Middle frontal gyrus (tissue), 1 donor: Measurements from ENCODE around the gene ZFHX3.

ENCODE experiments used
- DNase-seq: peaks from one replicate; pipeline ENCODE4 v3.0.0-alpha.2; 2015; ENCODE audit warnings: low spot score; ENCODE audit errors: extremely low spot score

Gene ZFHX3

DNA sequence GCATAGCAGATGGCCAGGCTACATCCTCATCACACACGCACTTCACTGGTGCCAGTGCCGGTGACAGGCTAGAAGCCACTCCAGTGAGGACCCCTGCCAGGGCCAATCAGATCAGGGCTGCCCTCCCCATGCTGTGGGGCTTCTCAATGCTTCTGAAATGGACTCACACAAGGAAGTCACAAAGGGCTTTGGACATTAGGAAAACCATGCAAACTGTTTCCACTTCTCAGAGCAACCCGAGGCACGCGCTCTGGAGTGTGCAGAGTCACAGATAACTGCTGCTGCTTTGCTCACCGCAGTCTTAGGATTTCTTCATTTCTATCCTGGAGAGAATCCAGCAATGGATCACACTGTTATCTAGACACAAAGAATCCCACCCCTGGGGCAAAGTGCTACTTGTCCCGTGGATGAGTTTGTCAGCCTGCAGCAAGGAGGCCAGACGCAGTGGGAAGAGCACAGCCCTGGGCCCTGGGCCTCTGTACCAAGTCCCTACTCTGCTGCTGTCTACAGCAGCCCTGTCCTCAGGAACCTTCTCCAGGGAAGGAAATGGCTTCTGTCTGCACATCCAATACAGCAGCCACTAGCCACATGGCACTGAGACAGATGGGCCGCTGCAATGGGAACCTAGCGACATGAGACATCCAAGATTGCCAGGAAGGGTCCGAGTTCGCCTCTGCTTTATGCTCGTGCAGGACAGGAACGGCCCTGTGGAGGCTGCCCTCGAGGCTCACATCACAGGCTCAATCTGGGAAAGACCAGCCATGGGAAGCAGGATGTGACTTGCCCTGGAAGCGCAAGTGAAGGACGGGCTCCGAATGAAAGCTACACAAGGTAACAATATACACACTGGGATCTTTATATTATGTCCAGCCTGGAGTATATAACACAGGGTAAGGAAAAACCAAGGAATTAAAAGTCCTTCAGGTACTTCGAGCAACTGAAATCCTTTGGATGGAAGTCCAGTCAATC, 169.3 kb downstream of the ZFHX3 start:
- DNase-seq = no peak

- no peak for DNase-seq
Measured at GRCh38 chr16:72877374-72878028, 170.4 kb downstream of the ZFHX3 start.

DNA sequence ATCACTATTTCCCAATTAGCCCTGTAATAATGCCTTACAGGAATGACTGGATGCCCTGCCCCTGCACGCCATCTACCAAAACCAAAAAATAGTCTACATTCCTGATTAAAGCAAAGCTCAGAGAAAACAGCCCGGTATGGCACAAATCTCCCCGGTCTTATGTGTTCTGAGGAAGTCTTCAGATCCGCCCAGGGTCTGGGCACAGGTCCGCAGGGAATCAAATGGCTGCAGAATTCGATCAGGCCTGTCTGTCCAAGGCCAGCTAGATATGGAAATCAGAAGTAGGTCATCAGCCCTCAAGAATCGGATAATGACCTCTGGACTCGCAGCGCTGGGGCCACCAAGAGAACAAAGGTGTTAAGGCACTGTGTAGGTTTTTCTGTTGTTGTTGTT, 171.0 kb downstream of the ZFHX3 start:
- DNase-seq = no peak

DNA sequence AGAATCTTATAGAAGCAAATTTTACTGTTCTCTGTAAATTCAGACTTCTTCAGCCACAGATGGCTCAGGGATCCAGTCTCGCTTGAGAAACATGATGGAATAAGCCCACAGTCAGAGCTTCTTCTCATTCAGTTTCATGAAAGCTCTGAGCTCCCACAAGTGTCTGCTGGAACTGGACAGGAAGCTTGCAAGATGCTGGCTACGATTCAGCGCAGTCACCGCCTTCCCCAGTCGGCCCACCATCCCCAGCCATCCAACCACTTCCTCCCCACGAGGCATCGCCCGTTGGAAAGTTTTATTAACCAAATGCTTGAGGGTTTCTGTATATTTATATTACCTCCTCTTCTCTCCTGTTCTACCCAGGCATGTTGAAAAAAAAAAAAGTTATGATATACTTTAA, 171.7 kb downstream of the ZFHX3 start:
- no peak for DNase-seq

- DNase-seq = no peak
Measured at GRCh38 chr16:72875291-72876031, 172.5 kb downstream of the ZFHX3 start.

GRCh38 chr16:72873853-72874252, 174.1 kb downstream of the ZFHX3 start:
- no peak for DNase-seq

DNA sequence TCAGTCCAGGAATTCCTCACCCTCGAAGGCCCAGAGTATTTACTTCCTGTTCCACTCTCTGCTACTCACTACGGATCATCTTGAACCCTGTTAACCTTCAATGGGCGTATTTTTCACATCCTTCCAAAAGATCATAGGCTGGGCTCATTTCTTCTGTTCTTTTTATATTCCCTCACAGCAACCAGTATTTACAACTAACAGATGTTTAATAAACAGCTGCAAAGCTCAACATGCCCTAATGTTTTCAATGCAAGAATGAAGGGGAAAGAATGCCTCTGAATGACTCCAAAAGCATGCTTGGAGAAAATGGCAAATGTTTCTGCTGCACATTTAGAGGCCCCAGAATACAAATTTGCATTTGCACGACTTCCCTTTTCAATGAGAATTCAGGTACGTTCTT, 174.9 kb downstream of the ZFHX3 start:
- DNase-seq = no peak

DNA sequence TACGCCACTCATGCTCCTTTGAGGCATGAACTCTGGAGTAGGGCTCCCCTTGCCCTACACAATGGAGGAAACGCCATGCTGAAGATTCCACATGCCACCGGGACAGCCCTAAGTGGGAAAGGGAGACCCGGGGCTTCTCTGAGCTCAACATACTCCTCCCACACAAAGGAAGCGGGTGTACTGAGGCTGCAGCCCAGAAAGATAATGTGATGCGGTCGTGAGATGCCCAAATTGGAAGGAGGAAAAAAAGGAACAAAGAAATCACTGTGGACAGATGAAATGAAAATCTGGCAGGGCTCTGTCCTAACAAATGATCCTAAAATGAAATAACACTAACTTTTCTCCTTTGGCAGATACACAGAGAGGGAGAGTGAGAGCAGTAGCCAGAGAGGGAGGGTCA, 182.1 kb downstream of the ZFHX3 start:
- no peak for DNase-seq

- no peak for DNase-seq
Measured at GRCh38 chr16:72865258-72865657, 182.7 kb downstream of the ZFHX3 start.

DNA sequence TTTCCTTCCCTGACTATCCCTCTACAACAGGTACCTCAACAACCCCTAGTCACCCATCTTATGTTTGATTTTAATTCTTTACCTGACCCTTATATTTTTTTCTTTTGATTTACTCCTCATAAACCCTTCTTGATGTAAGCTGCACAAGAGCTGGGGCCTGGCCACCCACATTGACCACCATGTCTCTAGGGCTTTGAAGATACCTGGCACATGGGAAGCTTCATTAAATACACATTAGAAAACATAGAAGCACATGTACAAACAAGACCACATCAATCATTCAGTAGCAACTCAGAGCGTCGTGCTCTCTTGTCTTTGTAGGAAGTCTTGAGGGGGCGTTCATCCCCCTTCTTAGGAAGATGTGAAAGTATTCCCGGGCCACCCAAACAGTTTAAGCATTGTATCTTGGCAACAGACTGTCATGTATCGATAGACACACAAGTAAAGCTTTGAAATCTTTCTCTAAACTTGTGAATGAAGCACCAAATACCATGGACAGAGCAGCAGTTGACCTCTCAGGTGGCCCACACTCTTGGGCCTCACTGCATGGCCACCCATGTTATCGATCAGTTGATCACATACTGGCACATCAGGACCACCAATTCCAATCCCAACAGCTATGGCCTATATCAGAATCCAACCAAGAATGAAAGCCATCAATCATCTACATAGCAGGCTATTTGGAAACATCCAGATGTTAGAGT, 183.6 kb downstream of the ZFHX3 start:
- no peak for DNase-seq

DNA sequence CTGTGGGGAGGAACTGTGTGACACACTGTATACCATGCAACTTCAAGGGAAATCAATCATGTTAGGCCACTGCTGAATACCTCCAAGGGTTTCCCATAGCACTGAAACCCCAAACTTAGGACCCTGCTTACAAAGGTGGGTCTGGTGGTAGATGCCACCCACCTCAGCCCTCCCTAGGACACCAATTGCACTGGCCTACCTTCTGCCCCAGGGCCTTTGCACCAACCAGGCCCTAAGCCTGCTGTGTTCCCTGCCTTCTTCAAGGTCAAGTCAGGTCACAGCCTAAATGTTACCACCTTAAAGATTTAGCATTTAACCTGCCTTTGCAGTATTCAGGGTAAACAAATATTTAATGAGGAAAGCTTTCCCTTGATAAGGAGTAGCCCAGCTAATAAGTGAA, 185.8 kb downstream of the ZFHX3 start:
- DNase-seq = no peak

DNA sequence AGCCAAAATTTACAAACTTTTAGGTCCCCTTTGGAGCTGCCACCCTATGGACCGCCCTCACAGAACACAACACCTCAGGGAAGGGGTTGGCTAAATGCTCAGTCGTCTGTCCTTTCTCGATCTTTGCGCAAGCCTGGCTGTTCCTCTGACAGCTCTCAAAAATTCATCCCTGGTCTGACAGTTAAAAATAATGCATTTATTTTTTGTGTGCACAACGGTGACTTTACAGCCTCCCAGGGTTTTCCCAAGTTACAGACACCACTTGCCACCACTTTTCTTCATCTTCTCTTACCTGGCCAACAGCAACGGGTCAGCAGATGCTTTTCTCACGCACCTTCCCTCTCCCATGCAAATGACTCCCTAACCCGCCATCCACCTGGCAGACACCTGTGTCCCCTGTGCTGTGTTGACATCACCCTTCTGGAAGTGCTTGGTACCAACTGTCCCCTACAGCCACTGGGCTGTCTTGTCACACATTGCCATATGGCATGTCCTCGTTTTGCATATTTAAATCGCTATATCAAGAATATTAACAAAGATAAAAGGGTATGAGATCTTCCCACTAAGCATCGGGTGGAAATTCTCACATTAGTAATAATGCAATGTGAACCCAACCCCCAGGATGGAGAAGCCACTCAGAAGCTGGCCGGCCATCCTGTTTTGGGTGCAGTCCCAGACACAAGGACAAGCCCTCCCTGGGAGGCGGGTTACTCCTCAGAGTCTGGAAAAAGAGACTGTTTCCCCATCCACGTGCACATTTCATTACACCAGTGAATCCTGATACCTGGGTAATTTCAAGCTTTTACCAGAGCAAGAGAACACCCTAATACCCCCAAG, 187.0 kb downstream of the ZFHX3 start:
- DNase-seq = no peak

DNA sequence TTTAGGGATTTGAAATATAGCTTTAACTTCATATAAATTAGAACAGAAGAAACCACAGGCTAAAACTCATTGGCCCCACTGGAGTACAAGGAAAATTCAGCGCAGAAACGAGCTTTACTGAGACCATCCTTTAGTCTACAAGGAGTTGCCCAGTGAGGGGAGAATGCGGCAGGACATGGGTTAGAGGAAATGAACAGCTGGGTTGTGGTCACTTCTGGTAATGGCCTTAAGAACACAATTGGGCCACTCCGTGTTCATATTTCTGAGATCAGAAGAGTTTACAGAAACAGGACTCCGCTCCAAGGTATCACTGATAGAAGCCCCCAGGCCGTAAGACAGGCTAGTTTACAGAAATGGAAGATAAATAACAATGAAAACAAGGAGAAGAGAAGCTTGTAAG, 188.3 kb downstream of the ZFHX3 start:
- DNase-seq = no peak

DNA sequence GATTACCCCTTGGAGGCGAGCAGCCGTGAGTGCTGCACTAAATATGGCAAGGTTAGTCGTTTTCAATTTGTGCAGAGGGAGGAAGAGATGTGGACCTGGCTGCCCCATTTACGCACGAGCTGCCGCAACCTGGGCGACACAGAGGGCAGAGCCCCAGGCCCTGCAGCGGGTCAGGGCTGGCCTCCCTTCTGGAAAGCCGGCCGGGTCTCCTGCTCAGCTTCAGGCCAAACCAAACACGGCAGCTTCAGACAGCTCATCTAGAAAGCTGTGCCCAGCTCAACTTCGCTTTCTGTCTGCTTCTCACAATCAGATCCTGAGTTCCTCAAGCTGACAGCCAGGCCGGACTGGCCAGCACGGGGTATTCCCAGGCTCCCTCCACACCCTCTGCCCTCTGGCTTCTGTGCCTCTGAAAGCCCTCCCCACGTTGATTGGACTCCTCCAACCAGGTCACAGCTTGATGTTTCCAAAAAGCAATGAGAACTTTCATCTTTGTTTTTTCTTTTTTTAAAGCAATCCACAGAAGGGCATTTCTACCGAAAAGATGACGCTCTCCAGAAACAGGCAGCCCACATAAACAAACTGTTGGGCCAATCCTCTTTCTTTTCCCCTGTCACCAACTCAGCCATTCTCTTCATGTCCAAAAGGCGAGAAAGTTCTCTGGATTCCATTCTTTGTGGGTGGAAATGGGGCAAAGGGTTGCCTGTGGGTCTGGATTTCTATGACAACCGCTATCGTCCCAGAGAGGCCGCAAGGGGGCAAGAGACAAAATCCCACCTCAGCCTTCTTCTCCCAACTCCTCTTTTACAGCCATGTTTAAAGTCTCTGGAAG, 189.0 kb downstream of the ZFHX3 start:
- no peak for DNase-seq

GRCh38 chr16:72857834-72858664, 189.9 kb downstream of the ZFHX3 start:
- DNase-seq = no peak

GRCh38 chr16:72856797-72857196, 191.1 kb downstream of the ZFHX3 start:
- no peak for DNase-seq

- DNase-seq = no peak
Measured at GRCh38 chr16:72854267-72854959, 193.5 kb downstream of the ZFHX3 start.
